Bronchial epithelial cell (primary cell): ENCODE results near the gene SLC9A1. TPM values are rescaled to one million over a fixed set of nuclear protein-coding genes. Genes with fewer than 3 reads are reported as not detected.
"Not testable (repeated sequence)": the region's sequence is repeated elsewhere in the genome, so short reads cannot be mapped to it uniquely, and the experiment has no call there.

Experiments
- DNase-seq: peaks from one replicate; pipeline ENCODE4 v3.0.0-alpha.2; 2010; ENCODE audit warnings: low read depth
- FAIRE-seq: peaks from 2 replicates; lab custom pipeline; 2011; peaks lifted over from hg19 to GRCh38; lab: Jason Lieb, UNC
- H3K27me3 ChIP-seq: 2 replicates; pipeline ENCODE4 v1.5.1; 2011; ENCODE audit warnings: low read length; ENCODE audit not compliant: control insufficient read depth, insufficient read depth
- H3K36me3 ChIP-seq: 2 replicates; pipeline ENCODE4 v1.5.1; 2011; ENCODE audit warnings: low read length; ENCODE audit not compliant: control insufficient read depth, insufficient read depth
- H3K4me3 ChIP-seq: 2 replicates; pipeline ENCODE4 v1.5.1; 2011; ENCODE audit warnings: mild to moderate bottlenecking, low read depth, low read length, control low read depth
- total RNA-seq: library from RNA; depleted of rRNA; stranded (reverse); fragments of >200 nt; gene quantifications from 2 replicates; pipeline ENCODE4 v1.2.1, GENCODE V29; 2014
- TF ChIP-seq, protein P1 (sequence below): IDR thresholded peaks from 2 replicates; pipeline ENCODE4 v1.5.1; 2011; ENCODE audit warnings: mild to moderate bottlenecking, moderate library complexity, low read length, control low read depth, inconsistent platforms; ENCODE audit not compliant: insufficient read depth, severe bottlenecking

The SLC9A1 gene
- total RNA-seq, 1 donor from 2014 or later: 5.0 TPM

GRCh38 chr1:27179979-27180378, 25.1 kb upstream of the SLC9A1 start:
- no peaks in the 10 kb centered on the region for H3K36me3 ChIP-seq
- TF ChIP-seq, protein P1, sequence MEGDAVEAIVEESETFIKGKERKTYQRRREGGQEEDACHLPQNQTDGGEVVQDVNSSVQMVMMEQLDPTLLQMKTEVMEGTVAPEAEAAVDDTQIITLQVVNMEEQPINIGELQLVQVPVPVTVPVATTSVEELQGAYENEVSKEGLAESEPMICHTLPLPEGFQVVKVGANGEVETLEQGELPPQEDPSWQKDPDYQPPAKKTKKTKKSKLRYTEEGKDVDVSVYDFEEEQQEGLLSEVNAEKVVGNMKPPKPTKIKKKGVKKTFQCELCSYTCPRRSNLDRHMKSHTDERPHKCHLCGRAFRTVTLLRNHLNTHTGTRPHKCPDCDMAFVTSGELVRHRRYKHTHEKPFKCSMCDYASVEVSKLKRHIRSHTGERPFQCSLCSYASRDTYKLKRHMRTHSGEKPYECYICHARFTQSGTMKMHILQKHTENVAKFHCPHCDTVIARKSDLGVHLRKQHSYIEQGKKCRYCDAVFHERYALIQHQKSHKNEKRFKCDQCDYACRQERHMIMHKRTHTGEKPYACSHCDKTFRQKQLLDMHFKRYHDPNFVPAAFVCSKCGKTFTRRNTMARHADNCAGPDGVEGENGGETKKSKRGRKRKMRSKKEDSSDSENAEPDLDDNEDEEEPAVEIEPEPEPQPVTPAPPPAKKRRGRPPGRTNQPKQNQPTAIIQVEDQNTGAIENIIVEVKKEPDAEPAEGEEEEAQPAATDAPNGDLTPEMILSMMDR: no peak
- no peak for FAIRE-seq
- H3K4me3 ChIP-seq: no peak overlapping the region
- no peak for DNase-seq
- no peaks in the 10 kb centered on the region for H3K27me3 ChIP-seq

GRCh38 chr1:27179379-27179778, 24.5 kb upstream of the SLC9A1 start:
- Histone ChIP-seq H3K4me3 (no peak overlapping the region), H3K36me3 (no peaks in the 10 kb centered on the region), H3K27me3 (no peaks in the 10 kb centered on the region)
- peak; percentile 86 for DNase-seq
- TF ChIP-seq, protein P1: no peak
- no peak for FAIRE-seq

- TF ChIP-seq, protein P1: no peak
- DNase-seq: no peak
- Histone ChIP-seq H3K27me3 (no peaks in the 10 kb centered on the region), H3K4me3 (no peak overlapping the region), H3K36me3 (no peaks in the 10 kb centered on the region)
- FAIRE-seq: no peak
Measured at GRCh38 chr1:27176954-27177353, 22.0 kb upstream of the SLC9A1 start.

DNA sequence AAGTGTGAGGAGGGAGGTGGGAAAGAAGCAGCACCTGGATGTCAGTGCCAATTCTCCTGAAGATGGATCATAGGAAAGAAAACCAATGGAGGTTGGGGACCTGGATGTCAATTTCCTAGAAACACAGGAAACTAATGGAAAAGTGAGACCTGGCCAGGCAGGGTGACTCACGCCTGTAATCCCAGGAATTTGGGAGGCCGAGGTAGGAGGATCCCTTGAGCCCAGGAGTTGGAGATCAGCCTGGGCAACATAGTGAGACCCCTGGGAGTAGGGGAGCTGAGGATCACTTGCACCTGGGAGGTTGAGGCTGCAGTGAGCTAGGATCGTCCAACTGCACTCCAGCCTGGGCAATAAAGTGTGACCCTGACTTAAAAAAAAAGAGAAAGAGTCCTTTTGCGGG, 21.4 kb upstream of the SLC9A1 start:
- no peak for FAIRE-seq
- no peaks in the 10 kb centered on the region for H3K36me3 ChIP-seq

DNA sequence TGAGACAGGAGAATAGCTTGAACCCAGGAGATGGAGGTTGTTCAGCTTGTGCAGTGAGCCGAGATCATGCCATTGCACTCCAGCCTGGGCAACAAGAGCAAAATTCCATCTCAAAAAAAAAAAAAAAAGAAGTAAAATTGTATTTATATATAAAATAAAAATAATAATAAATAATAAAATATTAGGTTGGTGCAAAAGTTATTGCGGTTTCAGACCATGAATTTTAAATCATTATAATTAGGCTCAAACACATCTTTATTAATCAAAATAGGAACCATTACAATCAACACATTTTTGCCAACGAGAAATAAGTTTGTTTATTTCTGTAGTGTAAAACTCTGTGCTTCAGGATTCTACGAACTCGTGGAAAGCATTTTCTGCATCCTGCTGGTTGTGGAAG, 18.1 kb upstream of the SLC9A1 start:
- DNase-seq, H3K27me3 ChIP-seq, H3K36me3 ChIP-seq, H3K4me3 ChIP-seq, FAIRE-seq: not testable (repeated sequence)

More for the DNA sequence above, 21.4 kb upstream of the SLC9A1 start:
- DNase-seq: no peak
- TF ChIP-seq, protein P1: no peak
- H3K4me3 ChIP-seq: no peak overlapping the region
- no peaks in the 10 kb centered on the region for H3K27me3 ChIP-seq

GRCh38 chr1:27166929-27167328, 12.0 kb upstream of the SLC9A1 start:
- TF ChIP-seq, protein P1: no peak
- FAIRE-seq: no peak
- H3K36me3 ChIP-seq: no peaks in the 10 kb centered on the region
- no peaks in the 10 kb centered on the region for H3K27me3 ChIP-seq
- no peak overlapping the region for H3K4me3 ChIP-seq
- DNase-seq: no peak
